Endothelial cell of umbilical vein (primary cell): Measurements from ENCODE around the gene NAALADL1. TPM values are rescaled to one million over a fixed set of nuclear protein-coding genes. Genes with fewer than 3 reads are reported as not detected.

Experiments
- BruUV-seq: library from RNA; stranded (reverse); fragments of 400-500 nt; replicated peaks from 2 replicates; lab custom pipeline; 2021; lab: Mats Ljungman, UMichigan
- CTCF ChIA-PET: fragments of 300-600, 350-600 bp; sonication (Branson Sonifier 250); formaldehyde crosslinking; loops from one replicate; lab custom pipeline; 2021; ENCODE audit warnings: antibody characterized with exemption, inconsistent platforms; lab: Charles Lee
- POLR2A ChIA-PET: fragments of 300-600, 350-600 bp; sonication (Branson Sonifier 250); formaldehyde crosslinking; loops from one replicate; lab custom pipeline; 2021; ENCODE audit warnings: antibody characterized with exemption, inconsistent platforms; lab: Charles Lee
- DNase-seq: peaks from one replicate; pipeline ENCODE4 v3.0.0-alpha.2; 2011; ENCODE audit warnings: low read depth, low spot score
- FAIRE-seq: peaks from 2 replicates; lab custom pipeline; 2011; peaks lifted over from hg19 to GRCh38; lab: Jason Lieb, UNC
- H2AFZ ChIP-seq: 2 replicates; pipeline ENCODE4 v1.6.0; 2012; ENCODE audit warnings: low read depth, low read length, control low read depth, inconsistent platforms
- H3K27ac ChIP-seq: 2 replicates; pipeline ENCODE4 v1.5.1; 2011; ENCODE audit warnings: low read depth, mild to moderate bottlenecking, control low read depth, low read length, moderate library complexity; ENCODE audit not compliant: insufficient read depth
- H3K27me3 ChIP-seq, 2 experiments: 2 replicates each; pipeline versions ENCODE4 v1.6.0 to v1.6.1; 2011; ENCODE audit warnings: low read length in 2 of 2, mixed read lengths in 1 of 2; ENCODE audit not compliant: control insufficient read depth in 2 of 2, insufficient read depth in 2 of 2
- H3K36me3 ChIP-seq, 2 experiments: 2 replicates in 1 of 2; 3 replicates in 1 of 2; pipeline ENCODE4 v1.5.1; 2011; ENCODE audit warnings: low read length in 2 of 2, mild to moderate bottlenecking in 1 of 2, moderate library complexity in 1 of 2; ENCODE audit not compliant: control insufficient read depth in 2 of 2, insufficient read depth in 2 of 2; ENCODE audit errors: extremely low read depth in 1 of 2
- H3K4me1 ChIP-seq: 3 replicates; pipeline ENCODE4 v1.5.1; 2011; ENCODE audit warnings: mild to moderate bottlenecking, low read length; ENCODE audit not compliant: control insufficient read depth, insufficient read depth; ENCODE audit errors: extremely low read depth
- H3K4me2 ChIP-seq: 2 replicates; pipeline ENCODE4 v1.6.1; 2011; ENCODE audit warnings: low read length, control low read depth, mixed read lengths; ENCODE audit not compliant: insufficient read depth
- H3K4me3 ChIP-seq, 3 experiments: fragments of 200-600 bp in 1 of 3; sonication (generic), shearing (Covaris generic) in 1 of 3; replicated peaks in 1 of 3; 2 replicates each; pipeline ENCODE4 v1.5.1; 2011 to 2016; ENCODE audit warnings: control low read depth in 3 of 3, low read length in 3 of 3, mild to moderate bottlenecking in 2 of 3, inconsistent platforms in 1 of 3, low read depth in 1 of 3, moderate library complexity in 1 of 3; ENCODE audit not compliant: insufficient read depth in 1 of 3
- H3K79me2 ChIP-seq: 2 replicates; pipeline ENCODE4 v1.6.0; 2012; ENCODE audit warnings: low read length, inconsistent platforms; ENCODE audit not compliant: control insufficient read depth, insufficient read depth
- H3K9ac ChIP-seq: replicated peaks from 2 replicates; pipeline ENCODE3; 2011; ENCODE audit warnings: low read length, control low read depth; ENCODE audit not compliant: insufficient read depth; ENCODE audit errors: extremely low read depth
- H3K9me1 ChIP-seq: replicated peaks from 3 replicates; pipeline ENCODE4 v1.6.0; 2011; ENCODE audit warnings: mild to moderate bottlenecking, low read length; ENCODE audit not compliant: control insufficient read depth, insufficient read depth; ENCODE audit errors: extremely low read depth
- H3K9me3 ChIP-seq: replicated peaks from 2 replicates; pipeline ENCODE4 v1.5.1; 2012; ENCODE audit warnings: low read length, inconsistent platforms; ENCODE audit not compliant: control insufficient read depth, insufficient read depth
- H4K20me1 ChIP-seq: replicated peaks from 2 replicates; pipeline ENCODE3; 2011; ENCODE audit warnings: mild to moderate bottlenecking, low read length; ENCODE audit not compliant: control insufficient read depth, insufficient read depth; ENCODE audit errors: extremely low read depth
- EZH2 ChIP-seq: IDR thresholded peaks from 2 replicates; pipeline ENCODE4 v1.6.1; 2012; ENCODE audit warnings: borderline replicate concordance, low read depth, mild to moderate bottlenecking, moderate library complexity, low read length, inconsistent platforms; ENCODE audit not compliant: severe bottlenecking
- FOS ChIP-seq: IDR thresholded peaks from 2 replicates; pipeline ENCODE4 v1.6.1; 2011; ENCODE audit warnings: mild to moderate bottlenecking, low read length, moderate library complexity, borderline replicate concordance; ENCODE audit not compliant: insufficient read depth
- GATA2 ChIP-seq: IDR thresholded peaks from 2 replicates; pipeline ENCODE4 v1.7.0; 2011; ENCODE audit warnings: low read depth, mild to moderate bottlenecking, moderate library complexity, mixed read lengths, low read length; ENCODE audit not compliant: insufficient read length, insufficient read depth
- JUN ChIP-seq: IDR thresholded peaks from 2 replicates; pipeline ENCODE4 v1.6.1; 2011; ENCODE audit warnings: borderline replicate concordance, low read depth; ENCODE audit not compliant: insufficient read length, insufficient read depth
- MYC ChIP-seq: IDR thresholded peaks from one replicate; pipeline ENCODE4 v1.6.1; 2011; ENCODE audit warnings: mild to moderate bottlenecking, low read depth, low read length
- POLR2A ChIP-seq: IDR thresholded peaks from 2 replicates; pipeline ENCODE4 v1.6.1; 2012; ENCODE audit warnings: low read depth, mild to moderate bottlenecking, control low read depth, low read length
- POLR2AphosphoS5 ChIP-seq: IDR thresholded peaks from 2 replicates; pipeline ENCODE4 v1.6.1; 2012; ENCODE audit warnings: low read depth, mild to moderate bottlenecking, control low read depth, low read length, moderate library complexity; ENCODE audit not compliant: insufficient read depth
- dilution Hi-C: fragments of 300-500 bp; cut with MboI; formaldehyde crosslinking; loops from one replicate; pipeline ENCODE4 v1.15.0; 2019; ENCODE audit warnings: low sequenced_read_pairs; ENCODE audit not compliant: extremely low pct_ligation_motif_present
- intact Hi-C: fragments of 100-400 bp; cut with micrococcal nuclease; formaldehyde crosslinking; loops from one replicate; pipeline ENCODE4 v1.10.0; 2022
- microRNA-seq: library from miRNA; unstranded; fragments of <30 nt; microRNA quantifications from one replicate; pipeline ENCODE4 v1.2.0, GENCODE V29; 2021; ENCODE audit warnings: borderline number of aligned reads, borderline replicate concordance
- polyA plus RNA-seq, 4 experiments: library from polyadenylated mRNA; depleted of rRNA in 3 of 4; stranded (reverse) in 3 of 4; unstranded in 1 of 4; fragments of >200 nt; gene quantifications; 2 replicates each; pipeline versions ENCODE4 v1.2.1 to v1.2.3, GENCODE V29; 2011 to 2012; ENCODE audit warnings: missing spikeins in 1 of 4
- small RNA-seq: library from RNA; depleted of rRNA; stranded (forward); fragments of <200 nt; gene quantifications from one replicate; pipeline ENCODE3, GENCODE V24; 2012; ENCODE audit warnings: low replicate concordance, low read depth; ENCODE audit not compliant: insufficient read depth, insufficient read length
- total RNA-seq: library from RNA; stranded (reverse); gene quantifications from 2 replicates; pipeline ENCODE4 v1.2.3, GENCODE V29; 2021
- TF ChIP-seq, protein P1 (sequence below): IDR thresholded peaks from 2 replicates; pipeline ENCODE4 v1.6.1; 2011; ENCODE audit not compliant: insufficient read depth, insufficient read length
- TF ChIP-seq, protein P2 (sequence below), 2 donors: IDR thresholded peaks; 1 replicate in 1 of 2; 2 replicates in 1 of 2; pipeline ENCODE4 v1.5.1; 2011; ENCODE audit warnings: low read length in 2 of 2, mild to moderate bottlenecking in 2 of 2, moderate library complexity in 2 of 2, control low read depth in 1 of 2, inconsistent platforms in 1 of 2, low read depth in 1 of 2; ENCODE audit not compliant: insufficient read depth in 1 of 2; ENCODE audit errors: extremely low read depth in 1 of 2

Gene NAALADL1
- total and polyA plus RNA-seq, 2 donors (not counting 3 experiments of a cell fraction or from before 2014, with no cell fraction given), result 6.8 to 13.9 TPM

DNA sequence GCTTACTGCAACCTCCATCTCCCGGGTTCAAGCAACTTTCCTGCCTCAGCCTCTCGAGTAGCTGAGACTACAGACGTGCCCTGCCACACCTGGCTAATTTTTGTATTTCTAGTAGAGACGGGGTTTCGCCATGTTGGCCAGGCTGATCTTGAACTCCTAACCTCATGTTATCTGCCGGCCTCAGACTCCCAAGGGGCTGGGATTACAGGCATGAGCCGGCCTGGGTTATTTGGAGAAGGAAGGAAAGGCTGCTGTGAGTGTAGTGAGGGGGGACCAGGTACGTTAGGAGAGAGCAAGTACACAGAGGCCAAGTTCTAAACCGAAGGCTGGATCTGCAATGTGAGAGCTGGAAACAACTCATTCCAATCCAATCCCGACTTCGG is 62.0 kb downstream of the NAALADL1 start:
- Histone ChIP-seq H3K4me1 (no peaks in the 10 kb centered on the region), H3K36me3 (no peaks in the 10 kb centered on the region), H3K27ac (no peak overlapping the region), H2AFZ (peak overlapping the region; percentile 66), H4K20me1 (no peaks in the 10 kb centered on the region), H3K9me3 (no peaks in the 10 kb centered on the region), H3K27me3 (no peaks in the 10 kb centered on the region), H3K9ac (no peak overlapping the region), H3K4me2 (no peak overlapping the region), H3K9me1 (no peaks in the 10 kb centered on the region), H3K79me2 (no peaks in the 10 kb centered on the region), H3K4me3 (no peak overlapping the region)
- POLR2A ChIA-PET, result interaction anchor here (0.8 kb wide), 1 partner anchor 18 kb away, joined by 3 read pairs; the partner anchor contains the start of gene ARL2
- TF ChIP-seq JUN (no peak), MYC (no peak), GATA2 (no peak), FOS (no peak), POLR2A (no peak), POLR2AphosphoS5 (no peak), EZH2 (no peak)
- TF ChIP-seq, protein P1, sequence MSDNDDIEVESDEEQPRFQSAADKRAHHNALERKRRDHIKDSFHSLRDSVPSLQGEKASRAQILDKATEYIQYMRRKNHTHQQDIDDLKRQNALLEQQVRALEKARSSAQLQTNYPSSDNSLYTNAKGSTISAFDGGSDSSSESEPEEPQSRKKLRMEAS, result no peak
- TF ChIP-seq, protein P2, sequence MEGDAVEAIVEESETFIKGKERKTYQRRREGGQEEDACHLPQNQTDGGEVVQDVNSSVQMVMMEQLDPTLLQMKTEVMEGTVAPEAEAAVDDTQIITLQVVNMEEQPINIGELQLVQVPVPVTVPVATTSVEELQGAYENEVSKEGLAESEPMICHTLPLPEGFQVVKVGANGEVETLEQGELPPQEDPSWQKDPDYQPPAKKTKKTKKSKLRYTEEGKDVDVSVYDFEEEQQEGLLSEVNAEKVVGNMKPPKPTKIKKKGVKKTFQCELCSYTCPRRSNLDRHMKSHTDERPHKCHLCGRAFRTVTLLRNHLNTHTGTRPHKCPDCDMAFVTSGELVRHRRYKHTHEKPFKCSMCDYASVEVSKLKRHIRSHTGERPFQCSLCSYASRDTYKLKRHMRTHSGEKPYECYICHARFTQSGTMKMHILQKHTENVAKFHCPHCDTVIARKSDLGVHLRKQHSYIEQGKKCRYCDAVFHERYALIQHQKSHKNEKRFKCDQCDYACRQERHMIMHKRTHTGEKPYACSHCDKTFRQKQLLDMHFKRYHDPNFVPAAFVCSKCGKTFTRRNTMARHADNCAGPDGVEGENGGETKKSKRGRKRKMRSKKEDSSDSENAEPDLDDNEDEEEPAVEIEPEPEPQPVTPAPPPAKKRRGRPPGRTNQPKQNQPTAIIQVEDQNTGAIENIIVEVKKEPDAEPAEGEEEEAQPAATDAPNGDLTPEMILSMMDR (IDR thresholded peaks at IDR 0.05; ENCODE audit: extremely low read depth in 1 of 2, insufficient read depth in 1 of 2, low read depth in 1 of 2, low read length in 2 of 2), result no peak
- CTCF ChIA-PET, result interaction anchor here (0.7 to 4.2 kb wide), 29 partner anchors 8 to 212 kb away, joined by 3 to 40 read pairs (median 5); partner anchors contain the start of genes ARL2, ATG2A, CDC42BPG and GPHA2
- dilution Hi-C loops (no loop called here), intact Hi-C loops (loop anchor here (2.0 kb wide), 2 partner anchors 72 to 80 kb away; partner anchors contain the start of genes ATG2A and PPP2R5B)
- no TSS peak for BruUV-seq
- no peak for DNase-seq
- peak; percentile 52 for FAIRE-seq

Small RNA genes lying within 50 kb of the gene (microRNA-seq; reads per million reads assigned to microRNA genes)
- not detected for gene MIR6879

Small RNA genes lying within 50 kb of the gene (small RNA-seq; reads per million reads assigned to genes)
- gene MIR6879 (not detected), gene SNX15 (not detected)

Other genes with a start within 250 kb of the NAALADL1 start
- gene MEN1, start 248.0 kb downstream of the NAALADL1 start, total RNA-seq, result 41.1 and 41.6 TPM in 2 replicates
- 43.1 and 48.8 TPM in 2 replicates for gene MEN1, start 248.0 kb downstream of the NAALADL1 start, polyA plus RNA-seq
- 0.42 and 0.62 TPM in 2 replicates for gene CDC42BPG, start 213.9 kb downstream of the NAALADL1 start, total RNA-seq
- gene CDC42BPG, start 213.9 kb downstream of the NAALADL1 start, polyA plus RNA-seq, result 0.13 and 0.19 TPM in 2 replicates
- 98.0 and 109 TPM in 2 replicates for gene EHD1, start 179.9 kb downstream of the NAALADL1 start, total RNA-seq
- 136 and 140 TPM in 2 replicates for gene EHD1, start 179.9 kb downstream of the NAALADL1 start, polyA plus RNA-seq
- gene ATG2A, start 141.3 kb downstream of the NAALADL1 start, total RNA-seq, result 24.3 and 27.4 TPM in 2 replicates
- gene ATG2A, start 141.3 kb downstream of the NAALADL1 start, polyA plus RNA-seq, result 13.4 and 17.6 TPM in 2 replicates
- 17.8 and 21.5 TPM in 2 replicates for gene PPP2R5B, start 133.9 kb downstream of the NAALADL1 start, total RNA-seq
- 17.6 and 20.9 TPM in 2 replicates for gene PPP2R5B, start 133.9 kb downstream of the NAALADL1 start, polyA plus RNA-seq
- gene GPHA2, start 122.7 kb downstream of the NAALADL1 start, total RNA-seq, result not detected in 2 replicates
- gene GPHA2, start 122.7 kb downstream of the NAALADL1 start, polyA plus RNA-seq, result not detected in 2 replicates
- gene MAJIN, start 86.4 kb downstream of the NAALADL1 start, total RNA-seq, result not detected in 2 replicates
- gene MAJIN, start 86.4 kb downstream of the NAALADL1 start, polyA plus RNA-seq, result 0.07 TPM in 1 of 2 replicates, not detected in the other
- gene BATF2, start 61.6 kb downstream of the NAALADL1 start, total RNA-seq, result 0.75 and 0.81 TPM in 2 replicates
- gene BATF2, start 61.6 kb downstream of the NAALADL1 start, polyA plus RNA-seq, result 0.75 and 1.5 TPM in 2 replicates
- gene ARL2, start 44.4 kb downstream of the NAALADL1 start, total RNA-seq, result 108 and 109 TPM in 2 replicates
- 259 and 312 TPM in 2 replicates for gene ARL2, start 44.4 kb downstream of the NAALADL1 start, polyA plus RNA-seq
- 21.0 and 21.8 TPM in 2 replicates for gene SNX15, start 31.1 kb downstream of the NAALADL1 start, total RNA-seq
- gene SNX15, start 31.1 kb downstream of the NAALADL1 start, polyA plus RNA-seq, result 15.2 and 15.5 TPM in 2 replicates
- 16.6 and 18.0 TPM in 2 replicates for gene SAC3D1, start 17.3 kb downstream of the NAALADL1 start, total RNA-seq
- 17.0 and 22.2 TPM in 2 replicates for gene SAC3D1, start 17.3 kb downstream of the NAALADL1 start, polyA plus RNA-seq
- gene CDCA5, start 25.5 kb upstream of the NAALADL1 start, total RNA-seq, result 34.1 and 35.7 TPM in 2 replicates
- gene CDCA5, start 25.5 kb upstream of the NAALADL1 start, polyA plus RNA-seq, result 14.0 and 16.4 TPM in 2 replicates
- 37.6 and 45.1 TPM in 2 replicates for gene ZFPL1, start 25.7 kb upstream of the NAALADL1 start, total RNA-seq
- gene ZFPL1, start 25.7 kb upstream of the NAALADL1 start, polyA plus RNA-seq, result 139 and 186 TPM in 2 replicates
- 102 and 108 TPM in 2 replicates for gene VPS51, start 37.7 kb upstream of the NAALADL1 start, total RNA-seq
- 146 and 196 TPM in 2 replicates for gene VPS51, start 37.7 kb upstream of the NAALADL1 start, polyA plus RNA-seq
- gene TM7SF2, start 53.3 kb upstream of the NAALADL1 start, total RNA-seq, result 11.6 and 16.2 TPM in 2 replicates
- gene TM7SF2, start 53.3 kb upstream of the NAALADL1 start, polyA plus RNA-seq, result 39.5 and 47.1 TPM in 2 replicates
- gene ZNHIT2, start 59.1 kb upstream of the NAALADL1 start, total RNA-seq, result 9.0 and 9.2 TPM in 2 replicates
- 7.1 and 12.8 TPM in 2 replicates for gene ZNHIT2, start 59.1 kb upstream of the NAALADL1 start, polyA plus RNA-seq
- 746 and 784 TPM in 2 replicates for gene FAU, start 63.6 kb upstream of the NAALADL1 start, total RNA-seq
- 741 and 809 TPM in 2 replicates for gene FAU, start 63.6 kb upstream of the NAALADL1 start, polyA plus RNA-seq
- gene MRPL49, start 63.8 kb upstream of the NAALADL1 start, total RNA-seq, result 49.7 and 51.6 TPM in 2 replicates
- gene MRPL49, start 63.8 kb upstream of the NAALADL1 start, polyA plus RNA-seq, result 76.8 and 90.4 TPM in 2 replicates
- 34.5 and 36.0 TPM in 2 replicates for gene SYVN1, start 76.0 kb upstream of the NAALADL1 start, total RNA-seq
- gene SYVN1, start 76.0 kb upstream of the NAALADL1 start, polyA plus RNA-seq, result 39.1 and 45.1 TPM in 2 replicates
- not detected in 2 replicates for gene SPDYC, start 111.7 kb upstream of the NAALADL1 start, total RNA-seq
- gene SPDYC, start 111.7 kb upstream of the NAALADL1 start, polyA plus RNA-seq, result not detected in 2 replicates
- gene CAPN1, start 123.4 kb upstream of the NAALADL1 start, total RNA-seq, result 201 and 217 TPM in 2 replicates
- 218 and 293 TPM in 2 replicates for gene CAPN1, start 123.4 kb upstream of the NAALADL1 start, polyA plus RNA-seq
- gene POLA2, start 203.4 kb upstream of the NAALADL1 start, total RNA-seq, result 24.0 and 25.4 TPM in 2 replicates
- gene POLA2, start 203.4 kb upstream of the NAALADL1 start, polyA plus RNA-seq, result 30.0 and 36.2 TPM in 2 replicates